Activated T-cell treated with anti-CD3 and anti-CD28 coated beads, Interleukin-2, amount 50 U/mL, for 72 hours (primary cell): ENCODE data around the gene ENO2. TPM values are rescaled to one million over a fixed set of nuclear protein-coding genes. Genes with fewer than 3 reads are reported as not detected.
"Not testable (repeated sequence)": the region's sequence is repeated elsewhere in the genome, so short reads cannot be mapped to it uniquely, and the experiment has no call there.

Experiments
- ATAC-seq, 2 donors: fragments of 150-1000 bp; cut with Tn5 transposase; replicated peaks in 1 of 2; 2 replicates each; pipeline ENCODE4 v1.10.0; 2021; ENCODE audit warnings: moderate library complexity in 2 of 2, mild to moderate bottlenecking in 1 of 2
- DNase-seq, 2 donors: peaks; one replicate each; pipeline ENCODE4 v3.0.0; 2021 to 2022; ENCODE audit warnings: mixed read lengths in 1 of 2
- H3K27ac Mint-ChIP-seq: one replicate; pipeline ENCODE4 v1.8.0; 2022; ENCODE audit warnings: mild to moderate bottlenecking, moderate library complexity, mixed read lengths
- H3K27me3 Mint-ChIP-seq: one replicate; pipeline ENCODE4 v1.8.0; 2022; ENCODE audit warnings: low read depth, mixed read lengths
- H3K36me3 Mint-ChIP-seq, 2 donors: one replicate each; pipeline ENCODE4 v1.8.0; 2022; ENCODE audit warnings: mixed read lengths in 2 of 2, mild to moderate bottlenecking in 1 of 2; ENCODE audit not compliant: insufficient read depth in 2 of 2
- H3K4me1 Mint-ChIP-seq: one replicate; pipeline ENCODE4 v1.8.0; 2022; ENCODE audit warnings: low read depth, mixed read lengths
- H3K4me3 Mint-ChIP-seq, 2 donors: one replicate each; pipeline ENCODE4 v1.8.0; 2022; ENCODE audit warnings: mild to moderate bottlenecking in 2 of 2, mixed read lengths in 2 of 2, moderate library complexity in 2 of 2
- H3K9me3 Mint-ChIP-seq, 2 donors: one replicate each; pipeline ENCODE4 v1.8.0; 2022; ENCODE audit warnings: mixed read lengths in 2 of 2
- total RNA-seq, 2 donors: library from RNA; stranded (reverse); gene quantifications; one replicate each; pipeline ENCODE4 v1.2.3, GENCODE V29; 2022

Gene ENO2
- 100 to 1,000 TPM; 115 to 145 TPM for total RNA-seq

DNA sequence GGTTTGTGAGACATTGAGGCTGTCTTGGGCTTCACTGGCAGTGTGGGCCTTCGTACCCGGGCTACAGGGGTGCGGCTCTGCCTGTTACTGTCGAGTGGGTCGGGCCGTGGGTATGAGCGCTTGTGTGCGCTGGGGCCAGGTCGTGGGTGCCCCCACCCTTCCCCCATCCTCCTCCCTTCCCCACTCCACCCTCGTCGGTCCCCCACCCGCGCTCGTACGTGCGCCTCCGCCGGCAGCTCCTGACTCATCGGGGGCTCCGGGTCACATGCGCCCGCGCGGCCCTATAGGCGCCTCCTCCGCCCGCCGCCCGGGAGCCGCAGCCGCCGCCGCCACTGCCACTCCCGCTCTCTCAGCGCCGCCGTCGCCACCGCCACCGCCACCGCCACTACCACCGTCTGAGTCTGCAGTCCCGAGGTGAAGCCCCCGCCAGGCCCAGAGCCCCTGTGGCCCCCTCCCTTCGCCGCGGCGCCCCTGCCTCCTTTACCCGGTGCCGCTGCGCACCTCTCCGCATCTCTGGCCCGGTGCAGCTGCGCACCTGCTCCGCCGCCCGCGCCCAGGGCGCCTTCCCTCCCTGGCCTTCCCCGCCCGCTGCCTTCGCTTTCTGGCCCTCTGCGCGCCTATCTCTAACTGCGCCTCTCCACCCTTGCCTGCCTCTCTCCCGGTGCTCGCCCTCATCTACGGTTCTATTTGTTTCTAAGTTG lies at the start of gene ENO2:
Gene ENO2 (plus strand): TSS at position 335 of the 701 bp plus-strand sequence. CDS start 1,253 bp downstream, outside the sequence.
- peak; percentile 91 to 95 for ATAC-seq
- Mint-ChIP-seq H3K4me3 (peak within 1 kb of the TSS; percentile 99), H3K27ac (peak within 1 kb of the TSS; percentile 85)

DNA sequence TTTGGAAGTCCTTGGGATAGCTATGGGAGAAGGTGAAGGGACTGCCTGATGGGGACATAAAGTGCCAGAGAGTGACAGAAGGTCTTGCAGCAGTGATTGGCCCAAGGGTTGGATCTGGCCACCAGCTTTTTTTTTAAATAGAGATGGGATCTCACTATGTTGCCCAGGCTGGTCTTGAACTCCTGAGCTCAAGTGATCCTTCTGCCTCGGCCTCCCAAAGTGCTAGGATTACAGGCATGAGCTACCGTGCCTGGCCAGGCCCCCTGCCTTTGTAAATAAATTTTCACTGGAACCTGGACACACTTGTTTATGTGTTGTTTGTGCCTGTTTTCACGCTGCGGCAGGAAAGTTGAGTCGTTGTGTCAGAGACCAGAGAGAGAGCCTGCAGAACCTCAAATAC lies 49.1 kb upstream of the ENO2 start:
- H3K9me3 Mint-ChIP-seq, ATAC-seq, H3K4me3 Mint-ChIP-seq, DNase-seq, H3K27me3 Mint-ChIP-seq, H3K27ac Mint-ChIP-seq: not testable (repeated sequence)
- Mint-ChIP-seq H3K4me1 (peaks cover 40% of the 10 kb centered on the region), H3K36me3 (peaks cover 21 to 23% of the 10 kb centered on the region in 2 donors)

More for the DNA sequence above, at the start of gene ENO2:
- peaks cover 45% of the 10 kb centered on the region for H3K4me1 Mint-ChIP-seq
- peaks cover 0 to 5% of the 10 kb centered on the region in 2 donors for H3K36me3 Mint-ChIP-seq
- DNase-seq = peak; percentile 89
- H3K27me3 Mint-ChIP-seq = no peaks in the 10 kb centered on the region
- H3K9me3 Mint-ChIP-seq = no peaks in the 10 kb centered on the region

DNA sequence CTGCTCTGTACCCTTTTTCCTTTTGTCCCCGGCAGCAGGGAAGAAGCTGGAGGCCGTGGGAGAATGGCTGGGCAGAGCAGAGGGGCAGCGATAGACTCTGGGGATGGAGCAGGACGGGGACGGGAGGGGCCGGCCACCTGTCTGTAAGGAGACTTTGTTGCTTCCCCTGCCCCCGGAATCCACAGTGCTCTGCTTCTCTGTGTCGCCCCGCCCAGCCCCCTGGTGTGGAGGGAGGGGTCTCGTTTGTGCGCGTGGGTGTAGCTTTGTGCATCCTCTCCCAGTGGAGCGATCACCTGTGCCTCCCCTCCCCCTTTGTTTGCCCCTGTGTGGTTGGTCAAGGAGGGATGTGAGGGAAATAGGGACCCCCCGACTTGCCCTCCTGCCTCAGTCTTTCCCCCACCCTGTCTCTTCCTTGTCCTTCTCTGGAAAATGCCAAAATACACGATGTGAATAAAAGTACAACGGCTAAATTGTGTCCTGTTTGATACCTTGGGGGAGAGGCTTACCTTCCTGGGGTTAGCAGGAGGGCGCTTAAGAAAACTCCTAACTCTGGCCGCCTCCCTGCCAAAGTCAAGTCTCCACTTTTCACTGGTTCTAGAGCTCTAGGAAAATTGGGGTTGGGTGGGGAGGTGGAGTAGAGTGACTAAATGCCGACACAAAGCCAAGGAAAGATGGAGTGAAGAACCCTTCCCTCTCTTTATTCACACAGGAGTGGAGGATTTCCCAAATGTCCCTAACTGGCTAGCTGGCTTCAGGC lies 48.0 kb upstream of the ENO2 start:
- no peak for DNase-seq
- Mint-ChIP-seq H3K27ac (no peak overlapping the region), H3K27me3 (no peaks in the 10 kb centered on the region), H3K4me1 (peaks cover 50% of the 10 kb centered on the region), H3K36me3 (peaks cover 20 to 21% of the 10 kb centered on the region in 2 donors), H3K9me3 (no peaks in the 10 kb centered on the region), H3K4me3 (peak overlapping the region; percentile 94 to 98)
- ATAC-seq = no peak

DNA sequence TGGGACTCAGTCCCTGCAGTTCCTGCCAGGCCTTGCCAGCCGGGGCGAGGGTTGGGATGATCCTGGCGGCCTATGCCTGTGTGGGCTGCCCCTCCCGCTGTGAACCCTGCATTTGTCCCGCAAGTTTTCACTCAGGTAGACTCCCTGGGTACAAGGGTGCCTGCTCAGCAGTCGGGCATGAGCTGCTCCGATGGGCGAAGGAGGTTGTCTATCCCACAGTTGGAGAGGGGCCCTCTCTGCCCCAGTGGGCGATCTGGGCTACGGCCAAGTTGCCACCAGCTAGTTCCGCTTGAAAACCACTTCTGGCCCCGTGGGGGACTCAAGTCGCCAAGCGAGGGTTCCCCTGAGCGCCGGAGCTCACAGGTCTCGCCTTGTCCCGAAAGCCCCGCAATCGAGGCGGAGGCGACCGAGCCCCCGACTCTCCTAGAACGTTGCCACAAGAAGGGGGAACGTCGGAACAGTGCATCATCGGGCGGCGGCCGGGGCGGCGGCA lies 47.4 kb upstream of the ENO2 start:
- H3K4me1 Mint-ChIP-seq = peaks cover 57% of the 10 kb centered on the region
- peaks cover 20 to 21% of the 10 kb centered on the region in 2 donors for H3K36me3 Mint-ChIP-seq

DNA sequence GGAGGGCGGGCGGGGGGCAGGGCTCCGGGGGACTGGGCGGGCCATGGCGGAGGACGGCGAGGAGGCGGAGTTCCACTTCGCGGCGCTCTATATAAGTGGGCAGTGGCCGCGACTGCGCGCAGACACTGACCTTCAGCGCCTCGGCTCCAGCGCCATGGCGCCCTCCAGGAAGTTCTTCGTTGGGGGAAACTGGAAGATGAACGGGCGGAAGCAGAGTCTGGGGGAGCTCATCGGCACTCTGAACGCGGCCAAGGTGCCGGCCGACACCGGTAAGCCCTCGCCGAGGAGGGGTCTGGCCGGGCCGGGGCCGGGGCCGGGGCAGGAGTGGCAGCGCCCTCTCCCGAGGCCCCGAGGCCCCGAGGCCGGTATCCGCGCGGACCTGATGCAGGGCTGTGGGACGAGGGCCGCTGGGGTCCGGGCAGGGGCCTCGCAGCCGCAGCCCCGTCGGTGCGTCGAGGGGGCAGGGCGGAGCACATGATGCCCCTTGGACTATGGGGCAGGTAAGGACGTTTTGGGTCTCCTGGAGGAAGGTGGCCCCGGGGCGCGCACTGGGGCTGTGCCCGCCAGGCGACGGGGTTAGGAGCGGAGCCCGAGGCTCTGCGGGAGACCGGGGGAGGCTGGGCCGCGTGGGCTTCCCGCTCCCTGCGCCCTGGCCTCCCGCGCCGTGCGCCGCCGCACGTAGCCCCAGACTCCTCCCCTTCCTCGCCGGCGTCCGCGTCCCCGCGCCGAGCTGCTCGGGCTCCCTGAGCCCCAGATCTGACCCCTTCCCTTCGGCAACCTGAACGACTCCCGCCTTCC lies 46.8 kb upstream of the ENO2 start, which contains the start of gene TPI1:
Gene TPI1 (plus strand): TSS at position 119 of the 798 bp plus-strand sequence. CDS start 36 bp downstream, at position 155.
- peak; percentile 85 to 88 for DNase-seq
- Mint-ChIP-seq H3K9me3 (no peaks in the 10 kb centered on the region), H3K4me1 (peaks cover 63% of the 10 kb centered on the region), H3K36me3 (peaks cover 19 to 21% of the 10 kb centered on the region in 2 donors), H3K27me3 (no peaks in the 10 kb centered on the region), H3K27ac (peak within 1 kb of the TSS; percentile 98), H3K4me3 (peak within 1 kb of the TSS; percentile 97 to 98)
- ATAC-seq = peak; percentile 74 to 75

More for the DNA sequence above, 47.4 kb upstream of the ENO2 start:
- Mint-ChIP-seq H3K4me3 (peak overlapping the region; percentile 94 to 98), H3K27ac (peak overlapping the region; percentile 98), H3K27me3 (no peaks in the 10 kb centered on the region), H3K9me3 (no peaks in the 10 kb centered on the region)
- DNase-seq (no peak), ATAC-seq (peak; percentile 5 to 6)

DNA sequence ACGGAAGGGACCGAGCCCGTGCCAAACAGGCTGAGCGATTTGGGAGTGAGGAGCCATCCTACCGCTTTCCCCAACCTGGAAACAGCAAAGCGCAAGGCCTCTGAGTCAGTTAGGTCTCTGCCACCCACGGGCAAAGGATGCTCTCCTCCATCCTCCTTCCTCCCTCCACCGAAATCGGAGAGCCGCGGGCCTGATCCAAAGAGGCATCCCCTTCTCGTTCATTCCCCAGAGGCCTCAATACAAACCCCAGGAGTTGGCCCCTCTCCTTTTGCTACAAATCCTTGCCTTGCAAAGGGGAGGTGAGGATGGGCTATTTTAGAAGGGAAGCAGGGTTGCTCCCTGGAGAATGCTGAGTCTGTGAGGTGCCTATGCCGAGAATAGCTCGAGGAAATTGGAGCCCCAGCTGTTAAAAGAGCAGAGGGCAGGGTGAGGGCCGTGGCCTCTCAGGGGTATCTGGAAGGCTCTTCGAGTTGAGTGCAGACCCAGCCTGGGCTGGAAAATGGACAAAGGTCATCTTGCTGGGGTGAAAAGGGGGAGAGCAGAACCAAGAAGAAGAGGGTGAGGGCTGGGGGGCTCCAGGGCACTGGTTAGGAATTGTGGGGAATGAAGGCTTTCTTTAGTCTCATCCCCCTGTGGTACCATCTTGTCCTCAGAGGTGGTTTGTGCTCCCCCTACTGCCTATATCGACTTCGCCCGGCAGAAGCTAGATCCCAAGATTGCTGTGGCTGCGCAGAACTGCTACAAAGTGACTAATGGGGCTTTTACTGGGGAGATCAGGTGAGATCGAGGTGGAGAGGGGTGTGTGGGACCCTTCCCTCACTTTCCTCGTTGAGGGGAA lies 46.0 kb upstream of the ENO2 start:
- Mint-ChIP-seq H3K9me3 (no peaks in the 10 kb centered on the region), H3K27ac (peak overlapping the region; percentile 96), H3K36me3 (peaks cover 16 to 18% of the 10 kb centered on the region in 2 donors), H3K4me1 (peaks cover 66% of the 10 kb centered on the region), H3K27me3 (no peaks in the 10 kb centered on the region), H3K4me3 (peak overlapping the region; percentile 97 to 98)
- ATAC-seq = peak in 1 of 2 donors; percentile 1
- DNase-seq = peak in 1 of 2 donors; percentile 27

DNA sequence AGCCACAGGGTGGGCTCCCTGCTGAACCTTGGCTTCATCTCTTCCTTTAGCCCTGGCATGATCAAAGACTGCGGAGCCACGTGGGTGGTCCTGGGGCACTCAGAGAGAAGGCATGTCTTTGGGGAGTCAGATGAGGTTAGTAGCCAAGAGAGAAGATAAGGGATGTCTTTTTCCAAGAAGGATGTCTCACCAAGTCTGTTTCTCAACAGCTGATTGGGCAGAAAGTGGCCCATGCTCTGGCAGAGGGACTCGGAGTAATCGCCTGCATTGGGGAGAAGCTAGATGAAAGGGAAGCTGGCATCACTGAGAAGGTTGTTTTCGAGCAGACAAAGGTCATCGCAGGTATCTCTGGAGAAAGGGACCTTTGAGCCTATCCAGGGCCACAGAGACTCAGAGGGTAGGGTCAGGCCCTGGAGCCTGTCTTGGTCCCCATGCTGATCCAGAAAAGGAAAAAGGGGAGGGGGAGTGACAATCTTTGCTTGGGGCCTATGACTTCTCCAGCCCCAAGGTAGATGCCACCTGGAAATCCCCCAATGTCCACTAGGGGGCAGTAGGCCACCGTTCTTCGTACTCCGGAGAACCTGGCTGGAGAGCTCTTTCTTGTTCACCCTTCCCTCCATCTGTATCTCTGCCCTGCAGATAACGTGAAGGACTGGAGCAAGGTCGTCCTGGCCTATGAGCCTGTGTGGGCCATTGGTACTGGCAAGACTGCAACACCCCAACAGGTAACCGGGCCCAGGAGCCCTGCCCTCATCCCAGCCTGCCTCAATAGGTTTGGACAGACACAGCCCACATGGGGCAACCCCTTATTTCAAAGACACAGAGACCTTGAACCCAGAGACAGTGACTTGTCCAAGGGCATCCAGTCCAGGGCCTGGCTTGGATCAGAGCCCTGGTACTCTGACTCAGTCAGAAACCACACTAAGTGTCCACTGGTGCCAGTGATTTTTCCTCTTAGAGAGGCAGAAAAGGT lies 45.0 kb upstream of the ENO2 start:
- Mint-ChIP-seq H3K36me3 (peaks cover 15 to 18% of the 10 kb centered on the region in 2 donors), H3K27ac (peak overlapping the region; percentile 96), H3K4me3 (peak overlapping the region; percentile 97 to 98), H3K9me3 (no peaks in the 10 kb centered on the region), H3K27me3 (no peaks in the 10 kb centered on the region), H3K4me1 (peaks cover 72% of the 10 kb centered on the region)
- ATAC-seq = no peak
- DNase-seq = peak; percentile 86 to 88

DNA sequence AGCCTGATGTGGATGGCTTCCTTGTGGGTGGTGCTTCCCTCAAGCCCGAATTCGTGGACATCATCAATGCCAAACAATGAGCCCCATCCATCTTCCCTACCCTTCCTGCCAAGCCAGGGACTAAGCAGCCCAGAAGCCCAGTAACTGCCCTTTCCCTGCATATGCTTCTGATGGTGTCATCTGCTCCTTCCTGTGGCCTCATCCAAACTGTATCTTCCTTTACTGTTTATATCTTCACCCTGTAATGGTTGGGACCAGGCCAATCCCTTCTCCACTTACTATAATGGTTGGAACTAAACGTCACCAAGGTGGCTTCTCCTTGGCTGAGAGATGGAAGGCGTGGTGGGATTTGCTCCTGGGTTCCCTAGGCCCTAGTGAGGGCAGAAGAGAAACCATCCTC lies 44.1 kb upstream of the ENO2 start:
- not testable (repeated sequence) for H3K27me3 Mint-ChIP-seq, ATAC-seq, H3K9me3 Mint-ChIP-seq, DNase-seq
- Mint-ChIP-seq H3K36me3 (peaks cover 15 to 18% of the 10 kb centered on the region in 2 donors), H3K4me3 (peak overlapping the region; percentile 97 to 98), H3K4me1 (peaks cover 72% of the 10 kb centered on the region), H3K27ac (peak overlapping the region; percentile 55)

DNA sequence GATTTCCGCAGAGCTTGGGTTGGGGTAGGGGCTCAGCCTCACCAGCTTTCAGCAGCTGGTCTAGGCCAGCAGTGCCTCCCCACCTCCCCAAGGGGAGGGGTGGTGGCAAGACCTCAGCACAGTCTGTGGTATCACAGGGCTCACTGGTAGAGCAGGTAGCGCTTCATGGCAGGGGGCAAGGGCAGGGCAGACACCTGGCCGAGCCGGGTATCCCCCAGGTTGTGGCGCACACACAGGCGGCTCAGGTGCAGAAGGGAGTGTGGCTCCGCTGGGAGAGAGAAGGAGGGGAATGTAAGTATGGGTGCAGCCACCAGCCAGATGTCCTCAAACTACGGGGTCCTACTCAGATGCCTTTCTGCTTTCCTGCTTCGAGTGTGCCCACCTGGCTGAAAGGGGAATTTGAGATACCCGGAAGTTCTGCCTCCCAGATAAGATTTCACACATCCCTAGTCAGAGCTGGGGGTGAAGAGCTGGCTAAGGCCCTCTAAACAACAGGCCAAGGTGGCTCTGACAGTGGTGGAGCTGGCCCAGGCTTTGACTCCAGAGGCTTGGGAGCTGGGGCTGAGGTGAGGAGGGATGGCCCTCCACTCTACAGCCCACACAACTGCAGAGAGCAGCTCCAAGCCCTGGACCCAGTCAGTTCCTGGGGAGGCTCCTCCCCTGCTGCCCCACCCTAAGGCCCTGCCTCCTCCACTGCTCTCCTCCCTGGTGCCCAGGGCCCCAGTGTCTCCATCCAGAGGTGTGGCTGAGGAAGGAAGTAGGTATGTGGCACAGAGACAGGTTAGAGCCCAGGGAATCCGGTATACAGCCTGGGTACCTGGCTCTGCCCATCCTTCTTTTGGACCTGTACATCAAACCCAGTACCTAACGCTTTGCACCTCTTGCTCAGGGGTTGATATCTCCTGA lies 43.1 kb upstream of the ENO2 start:
- peak overlapping the region; percentile 69 for H3K27ac Mint-ChIP-seq
- H3K4me1 Mint-ChIP-seq = peaks cover 63% of the 10 kb centered on the region
- peaks cover 18 to 21% of the 10 kb centered on the region in 2 donors for H3K36me3 Mint-ChIP-seq
- DNase-seq (peak; percentile 39 to 50), ATAC-seq (no peak)
- peak overlapping the region; percentile 97 to 98 for H3K4me3 Mint-ChIP-seq
- no peaks in the 10 kb centered on the region for H3K27me3 Mint-ChIP-seq
- no peaks in the 10 kb centered on the region for H3K9me3 Mint-ChIP-seq
